Calu3 (cell line): ENCODE measurements around the gene ALPG. TPM values are rescaled to one million over a fixed set of nuclear protein-coding genes. Genes with fewer than 3 reads are reported as not detected.
"Not testable (repeated sequence)": the region's sequence is repeated elsewhere in the genome, so short reads cannot be mapped to it uniquely, and the experiment has no call there.

Experiments used
- BruUV-seq: library from RNA; stranded (reverse); fragments of 400-500 nt; replicated peaks from 2 replicates; lab custom pipeline; 2021; lab: Mats Ljungman, UMichigan
- CTCF ChIA-PET: fragments of 300-600 bp; sonication (Branson Sonifier 250); formaldehyde crosslinking; loops from one replicate; lab custom pipeline; 2022; ENCODE audit warnings: antibody characterized with exemption; lab: Charles Lee
- DNase-seq: peaks from one replicate; pipeline ENCODE4 v3.0.0; 2022
- H3K27ac Mint-ChIP-seq: one replicate; pipeline ENCODE4 v1.8.0; 2022; ENCODE audit warnings: mixed read lengths; ENCODE audit not compliant: unreplicated experiment
- H3K27me3 Mint-ChIP-seq: one replicate; pipeline ENCODE4 v1.8.0; 2022; ENCODE audit warnings: mixed read lengths; ENCODE audit not compliant: unreplicated experiment
- H3K36me3 Mint-ChIP-seq: one replicate; pipeline ENCODE4 v1.8.0; 2022; ENCODE audit warnings: mild to moderate bottlenecking, moderate library complexity, mixed read lengths; ENCODE audit not compliant: insufficient read depth, unreplicated experiment
- H3K4me1 Mint-ChIP-seq: one replicate; pipeline ENCODE4 v1.8.0; 2022; ENCODE audit warnings: mild to moderate bottlenecking, low read depth, mixed read lengths; ENCODE audit not compliant: unreplicated experiment
- H3K4me3 Mint-ChIP-seq: one replicate; pipeline ENCODE4 v1.8.0; 2022; ENCODE audit warnings: mild to moderate bottlenecking, low read depth, moderate library complexity, mixed read lengths; ENCODE audit not compliant: unreplicated experiment
- H3K9me3 Mint-ChIP-seq: one replicate; pipeline ENCODE4 v1.8.0; 2022; ENCODE audit warnings: low read depth, mixed read lengths; ENCODE audit not compliant: unreplicated experiment
- CTCF ChIP-seq: fragments of 200-600 bp; IDR thresholded peaks from one replicate; pipeline ENCODE4 v1.8.0; 2022; ENCODE audit warnings: antibody characterized with exemption; ENCODE audit not compliant: unreplicated experiment
- intact Hi-C: fragments of 100-400 bp; cut with micrococcal nuclease; formaldehyde crosslinking; loops from one replicate; pipeline ENCODE4 v1.10.0; 2022; ENCODE audit not compliant: unreplicated experiment
- total RNA-seq: library from RNA; stranded (reverse); gene quantifications from 2 replicates; pipeline ENCODE4 v1.2.3, GENCODE V29; 2022

ALPG gene
- total RNA-seq, 1 experiment from 2014 or later = not detected

GRCh38 chr2:232443047-232443446 is 36.4 kb downstream of the ALPG start:
- DNase-seq, CTCF ChIA-PET, H3K9me3 Mint-ChIP-seq, BruUV-seq, H3K36me3 Mint-ChIP-seq, H3K4me1 Mint-ChIP-seq, H3K4me3 Mint-ChIP-seq, H3K27ac Mint-ChIP-seq: not testable (repeated sequence)
- intact Hi-C loops = loop anchor here (5.0 kb wide), 1 partner anchor 96 kb away; no protein-coding TSS in a partner anchor
- H3K27me3 Mint-ChIP-seq = peaks cover 16% of the 10 kb centered on the region

GRCh38 chr2:232443669-232444408 is 37.2 kb downstream of the ALPG start:
- not testable (repeated sequence) for H3K27ac Mint-ChIP-seq, BruUV-seq, H3K36me3 Mint-ChIP-seq, H3K4me1 Mint-ChIP-seq, H3K4me3 Mint-ChIP-seq, DNase-seq, H3K9me3 Mint-ChIP-seq
- intact Hi-C loops = loop anchor here (5.0 kb wide), 1 partner anchor 97 kb away; no protein-coding TSS in a partner anchor
- CTCF ChIA-PET = interaction anchor here (1.0 kb wide), 1 partner anchor 79 kb away, joined by 3 read pairs; no protein-coding TSS in a partner anchor
- peaks cover 16% of the 10 kb centered on the region for H3K27me3 Mint-ChIP-seq

GRCh38 chr2:232444409-232445148 is 37.9 kb downstream of the ALPG start:
- TF ChIP-seq CTCF = peak; percentile 61
- no peaks in the 10 kb centered on the region for H3K9me3 Mint-ChIP-seq
- DNase-seq = peak; percentile 76
- peaks cover 19% of the 10 kb centered on the region for H3K27me3 Mint-ChIP-seq
- no peaks in the 10 kb centered on the region for H3K36me3 Mint-ChIP-seq
- CTCF ChIA-PET = interaction anchor here (0.5 to 1.0 kb wide), 2 partner anchors 79 to 81 kb away, joined by 3 to 4 read pairs; no protein-coding TSS in a partner anchor
- no peak overlapping the region for H3K4me3 Mint-ChIP-seq
- intact Hi-C loops = loop anchor here (5.0 kb wide), 1 partner anchor 97 kb away; no protein-coding TSS in a partner anchor
- no peak overlapping the region for H3K27ac Mint-ChIP-seq
- H3K4me1 Mint-ChIP-seq = no peaks in the 10 kb centered on the region
- no TSS peak for BruUV-seq

GRCh38 chr2:232445149-232445885 is 38.7 kb downstream of the ALPG start:
- H3K9me3 Mint-ChIP-seq, intact Hi-C loops, BruUV-seq, H3K36me3 Mint-ChIP-seq, H3K27ac Mint-ChIP-seq, DNase-seq, H3K4me3 Mint-ChIP-seq, H3K4me1 Mint-ChIP-seq: not testable (repeated sequence)
- H3K27me3 Mint-ChIP-seq = peaks cover 24% of the 10 kb centered on the region
- CTCF ChIA-PET = interaction anchor here (0.5 to 1.6 kb wide), 4 partner anchors 71 to 81 kb away, joined by 3 to 9 read pairs (median 4); no protein-coding TSS in a partner anchor

GRCh38 chr2:232446266-232446777 is 39.7 kb downstream of the ALPG start:
- H3K27ac Mint-ChIP-seq, intact Hi-C loops, H3K9me3 Mint-ChIP-seq, DNase-seq, H3K4me3 Mint-ChIP-seq, H3K36me3 Mint-ChIP-seq, BruUV-seq, H3K4me1 Mint-ChIP-seq: not testable (repeated sequence)
- CTCF ChIA-PET = interaction anchor here (0.7 to 1.6 kb wide), 3 partner anchors 70 to 306 kb away, joined by 3 to 9 read pairs (median 3); no protein-coding TSS in a partner anchor
- peaks cover 22% of the 10 kb centered on the region for H3K27me3 Mint-ChIP-seq
